GM19455 (cell line): ENCODE results near the gene SNCA.

Experiments
- ATAC-seq: cut with Tn5 transposase; IDR thresholded peaks from one replicate; pipeline ENCODE4 v1.9.1; 2021; ENCODE audit not compliant: unreplicated experiment

The SNCA gene

GRCh38 chr4:89712141-89712540, 124.8 kb downstream of the SNCA start:
- no peak for ATAC-seq

GRCh38 chr4:89708903-89709421, 128.0 kb downstream of the SNCA start:
- ATAC-seq, result no peak

- no peak for ATAC-seq
These were observed 129.5 kb downstream of the SNCA start for GRCh38 chr4:89707467-89707866.

- no peak for ATAC-seq
These were observed 132.1 kb downstream of the SNCA start for GRCh38 chr4:89704651-89705395.

- ATAC-seq, result no peak
These were observed 133.0 kb downstream of the SNCA start for GRCh38 chr4:89703829-89704590.

GRCh38 chr4:89700766-89701423, 136.1 kb downstream of the SNCA start:
- no peak for ATAC-seq

- ATAC-seq, result no peak
These were observed 151.3 kb downstream of the SNCA start for GRCh38 chr4:89685690-89686089.

- no peak for ATAC-seq
These were observed 151.7 kb downstream of the SNCA start for GRCh38 chr4:89685277-89685676.

GRCh38 chr4:89684536-89684935, 152.4 kb downstream of the SNCA start:
- ATAC-seq, result no peak

- no peak for ATAC-seq
These were observed 154.2 kb downstream of the SNCA start for GRCh38 chr4:89682808-89683207.

GRCh38 chr4:89681671-89682070, 155.3 kb downstream of the SNCA start:
- ATAC-seq, result no peak

- no peak for ATAC-seq
These were observed 155.7 kb downstream of the SNCA start for GRCh38 chr4:89681219-89681618.

- no peak for ATAC-seq
These were observed 162.0 kb downstream of the SNCA start for GRCh38 chr4:89674876-89675459.
